Stimulated activated CD8-positive, alpha-beta memory T cell treated with anti-CD3 and anti-CD28 coated beads, Interleukin-15, amount 100 ng/mL, for 1 hour (primary cell): ENCODE results near the gene MED1.

ENCODE experiments used
- DNase-seq: peaks from one replicate; pipeline ENCODE4 v3.0.0-alpha.2; 2020; ENCODE audit warnings: low read depth

The MED1 gene

GRCh38 chr17:39364236-39365025 is 86.6 kb downstream of the MED1 start:
- no peak for DNase-seq

DNA sequence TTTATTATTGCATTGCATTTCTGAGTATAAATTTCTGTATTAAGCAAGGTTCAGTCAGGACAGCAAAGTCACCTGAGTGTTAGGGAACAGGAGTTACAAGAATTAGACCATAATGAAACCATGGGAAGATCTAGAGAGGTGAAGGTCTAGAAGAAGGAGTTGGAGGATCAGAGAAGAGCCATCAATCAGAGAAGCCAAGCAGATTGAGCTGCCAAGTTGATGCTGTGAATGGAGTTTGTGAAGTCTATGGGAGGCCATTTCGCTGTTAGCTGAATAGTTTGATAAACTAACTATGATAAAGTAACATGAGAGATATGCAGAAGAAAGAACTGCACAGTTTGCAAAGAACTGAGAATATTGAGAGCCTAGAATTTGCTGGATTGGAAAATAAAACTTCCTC is 90.0 kb downstream of the MED1 start:
- no peak for DNase-seq

- no peak for DNase-seq
These were observed 90.5 kb downstream of the MED1 start for GRCh38 chr17:39360537-39360936.

DNA sequence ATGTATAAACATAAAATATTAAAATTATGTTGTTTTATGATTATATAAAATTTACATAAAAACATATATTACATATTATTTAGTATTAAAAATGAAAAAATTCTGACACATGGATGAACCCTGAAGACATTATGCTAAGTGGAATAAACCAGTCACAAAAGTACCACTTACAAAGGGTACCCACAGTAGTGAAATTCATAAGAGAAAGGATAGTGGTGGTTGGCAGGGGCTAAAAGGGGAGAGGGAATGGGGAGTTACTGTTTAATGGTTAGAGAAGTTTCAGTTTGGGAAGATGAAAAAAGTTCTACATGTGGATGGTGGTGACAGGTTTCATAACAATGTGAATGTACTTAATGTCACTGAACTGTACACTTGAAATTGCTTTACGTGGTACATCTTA is 91.1 kb downstream of the MED1 start:
- DNase-seq = no peak

DNA sequence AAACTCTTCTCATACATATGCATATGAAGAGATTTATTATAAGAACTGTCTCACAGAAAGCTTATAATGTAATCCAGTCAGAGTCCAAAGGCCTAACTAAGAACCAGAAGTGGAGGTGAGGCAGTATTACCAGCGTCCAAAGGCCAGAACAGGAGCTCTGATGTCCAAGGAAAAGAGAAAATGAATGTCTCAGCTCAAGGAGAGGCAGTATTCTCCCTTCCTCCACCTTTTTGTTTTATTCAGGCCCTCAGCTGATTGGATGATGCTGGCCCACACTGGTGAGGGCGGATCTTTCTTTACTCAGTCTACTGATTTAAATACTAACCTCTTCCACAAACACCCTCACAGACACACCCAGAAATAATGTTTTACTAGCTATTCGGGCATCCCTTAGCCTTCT is 93.1 kb downstream of the MED1 start:
- no peak for DNase-seq

DNA sequence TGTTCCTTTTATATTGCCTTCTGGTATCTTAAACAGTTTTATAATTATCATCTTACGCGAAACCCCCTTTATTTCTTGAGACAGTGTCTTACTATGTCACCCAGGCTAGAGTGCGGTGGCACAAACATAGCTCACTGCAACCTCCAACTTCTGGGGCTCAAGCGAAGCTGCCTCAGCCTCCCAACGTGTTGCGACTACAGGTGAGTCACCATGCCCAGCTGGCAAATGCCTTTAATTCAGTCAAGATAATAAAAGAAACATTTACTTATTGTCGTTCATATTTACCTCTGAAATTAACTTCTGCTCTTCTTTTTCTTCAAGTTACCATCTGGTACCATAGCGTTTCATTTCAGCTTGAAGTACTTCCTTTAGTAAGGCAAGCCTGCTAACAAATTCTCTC is 93.6 kb downstream of the MED1 start:
- no peak for DNase-seq
